Subcutaneous abdominal adipose tissue (tissue), 5 donors: ENCODE results near the gene KAT6B.

ENCODE experiments used
- H3K27ac ChIP-seq: one replicate; pipeline ENCODE4 v1.7.0; 2013; ENCODE audit warnings: low read depth, mild to moderate bottlenecking, inconsistent platforms, low read length, moderate library complexity
- H3K27me3 ChIP-seq, 5 donors: one replicate each; pipeline ENCODE4 v1.7.0; 2013; ENCODE audit warnings: low read length in 5 of 5, inconsistent platforms in 1 of 5; ENCODE audit not compliant: control insufficient read depth in 5 of 5, insufficient read depth in 4 of 5
- H3K36me3 ChIP-seq, 5 donors: one replicate each; pipeline ENCODE4 v1.7.0; 2013; ENCODE audit warnings: low read length in 5 of 5; ENCODE audit not compliant: control insufficient read depth in 5 of 5, insufficient read depth in 5 of 5
- H3K4me1 ChIP-seq, 5 donors: one replicate each; pipeline ENCODE4 v1.7.0; 2013; ENCODE audit warnings: low read length in 5 of 5, mild to moderate bottlenecking in 3 of 5, moderate library complexity in 1 of 5; ENCODE audit not compliant: control insufficient read depth in 5 of 5, insufficient read depth in 5 of 5
- H3K4me3 ChIP-seq, 5 donors: one replicate each; pipeline ENCODE4 v1.7.0; 2013; ENCODE audit warnings: low read length in 5 of 5, low read depth in 1 of 5
- H3K9ac ChIP-seq, 5 donors: one replicate each; pipeline ENCODE4 v1.7.0; 2013; ENCODE audit warnings: low read length in 5 of 5, mild to moderate bottlenecking in 4 of 5, moderate library complexity in 3 of 5
- H3K9me3 ChIP-seq, 5 donors: one replicate each; pipeline ENCODE4 v1.7.0; 2013; ENCODE audit warnings: low read length in 5 of 5; ENCODE audit not compliant: control insufficient read depth in 5 of 5
- donor health status: healthy.
- donor health status: healthy.
- donor health status: healthy.
- donor health status: healthy.
- donor health status: healthy.

Gene KAT6B

GRCh38 chr10:74988054-74988775 is 161.8 kb downstream of the KAT6B start:
- Histone ChIP-seq H3K27ac (peak overlapping the region; percentile 33), H3K27me3 (no peaks in the 10 kb centered on the region), H3K4me3 (no peak overlapping the region), H3K4me1 (peaks cover 3 to 55% (median 37%) of the 10 kb centered on the region in 5 donors), H3K9me3 (no peaks in the 10 kb centered on the region), H3K36me3 (peaks cover 0 to 14% (median 11%) of the 10 kb centered on the region in 5 donors), H3K9ac (no peak overlapping the region)

- H3K9me3 ChIP-seq = no peaks in the 10 kb centered on the region
- peaks cover 3 to 58% (median 39%) of the 10 kb centered on the region in 5 donors for H3K4me1 ChIP-seq
- no peaks in the 10 kb centered on the region for H3K27me3 ChIP-seq
- no peak overlapping the region for H3K9ac ChIP-seq
- no peak overlapping the region for H3K4me3 ChIP-seq
- peaks cover 0 to 14% (median 7%) of the 10 kb centered on the region in 5 donors for H3K36me3 ChIP-seq
- H3K27ac ChIP-seq = peak overlapping the region; percentile 33
Measured at GRCh38 chr10:74988832-74989561, 162.6 kb downstream of the KAT6B start.

GRCh38 chr10:74991435-74991834 is 165.0 kb downstream of the KAT6B start:
- H3K9ac ChIP-seq = no peak overlapping the region
- no peaks in the 10 kb centered on the region for H3K9me3 ChIP-seq
- peaks cover 3 to 62% (median 39%) of the 10 kb centered on the region in 5 donors for H3K4me1 ChIP-seq
- no peaks in the 10 kb centered on the region for H3K27me3 ChIP-seq
- H3K27ac ChIP-seq = peak overlapping the region; percentile 43
- H3K36me3 ChIP-seq = peaks cover 0 to 12% (median 8%) of the 10 kb centered on the region in 5 donors
- H3K4me3 ChIP-seq = no peak overlapping the region

- no peaks in the 10 kb centered on the region for H3K27me3 ChIP-seq
- H3K27ac ChIP-seq = peak overlapping the region; percentile 81
- no peak overlapping the region for H3K4me3 ChIP-seq
- H3K9me3 ChIP-seq = no peaks in the 10 kb centered on the region
- H3K4me1 ChIP-seq = peaks cover 3 to 62% (median 35%) of the 10 kb centered on the region in 5 donors
- peaks cover 0 to 12% (median 8%) of the 10 kb centered on the region in 5 donors for H3K36me3 ChIP-seq
- H3K9ac ChIP-seq = no peak overlapping the region
Measured at GRCh38 chr10:74992068-74992467, 165.7 kb downstream of the KAT6B start.

- Histone ChIP-seq H3K36me3 (peaks cover 0 to 15% (median 8%) of the 10 kb centered on the region in 5 donors), H3K27me3 (no peaks in the 10 kb centered on the region), H3K4me3 (no peak overlapping the region), H3K27ac (peak overlapping the region; percentile 81), H3K4me1 (peaks cover 3 to 49% (median 20%) of the 10 kb centered on the region in 5 donors), H3K9me3 (no peaks in the 10 kb centered on the region), H3K9ac (no peak overlapping the region)
Measured at GRCh38 chr10:74993649-74994048, 167.2 kb downstream of the KAT6B start.

GRCh38 chr10:74994854-74995253 is 168.5 kb downstream of the KAT6B start:
- no peak overlapping the region for H3K4me3 ChIP-seq
- H3K27me3 ChIP-seq = no peaks in the 10 kb centered on the region
- H3K4me1 ChIP-seq = peaks cover 0 to 40% (median 13%) of the 10 kb centered on the region in 5 donors
- no peaks in the 10 kb centered on the region for H3K9me3 ChIP-seq
- H3K36me3 ChIP-seq = peaks cover 0 to 18% (median 13%) of the 10 kb centered on the region in 5 donors
- H3K27ac ChIP-seq = no peak overlapping the region
- no peak overlapping the region for H3K9ac ChIP-seq

- peaks cover 0 to 18% (median 13%) of the 10 kb centered on the region in 5 donors for H3K36me3 ChIP-seq
- H3K27me3 ChIP-seq = no peaks in the 10 kb centered on the region
- H3K4me1 ChIP-seq = peaks cover 0 to 37% (median 13%) of the 10 kb centered on the region in 5 donors
- no peak overlapping the region for H3K4me3 ChIP-seq
- no peak overlapping the region for H3K27ac ChIP-seq
- H3K9me3 ChIP-seq = no peaks in the 10 kb centered on the region
- no peak overlapping the region for H3K9ac ChIP-seq
Measured at GRCh38 chr10:74995806-74996205, 169.4 kb downstream of the KAT6B start.

GRCh38 chr10:74997163-74997562 is 170.8 kb downstream of the KAT6B start:
- no peak overlapping the region for H3K9ac ChIP-seq
- no peaks in the 10 kb centered on the region for H3K27me3 ChIP-seq
- H3K4me1 ChIP-seq = peaks cover 0 to 23% (median 12%) of the 10 kb centered on the region in 5 donors
- H3K4me3 ChIP-seq = no peak overlapping the region
- no peaks in the 10 kb centered on the region for H3K9me3 ChIP-seq
- H3K27ac ChIP-seq = no peak overlapping the region
- peaks cover 0 to 22% (median 16%) of the 10 kb centered on the region in 5 donors for H3K36me3 ChIP-seq

GRCh38 chr10:75000748-75001321 is 174.4 kb downstream of the KAT6B start:
- Histone ChIP-seq H3K4me3 (no peak overlapping the region), H3K27ac (no peak overlapping the region), H3K36me3 (peaks cover 3 to 17% (median 12%) of the 10 kb centered on the region in 5 donors), H3K9me3 (no peaks in the 10 kb centered on the region), H3K9ac (no peak overlapping the region), H3K27me3 (no peaks in the 10 kb centered on the region), H3K4me1 (peaks cover 0 to 10% (median 0%) of the 10 kb centered on the region in 5 donors)
